Endothelial cell of umbilical vein (primary cell): ENCODE data around the gene FAM83D. TPM values are rescaled to one million over a fixed set of nuclear protein-coding genes. Genes with fewer than 3 reads are reported as not detected.

Experiments used
- BruUV-seq: library from RNA; stranded (reverse); fragments of 400-500 nt; replicated peaks from 2 replicates; lab custom pipeline; 2021; lab: Mats Ljungman, UMichigan
- CTCF ChIA-PET: fragments of 300-600, 350-600 bp; sonication (Branson Sonifier 250); formaldehyde crosslinking; loops from one replicate; lab custom pipeline; 2021; ENCODE audit warnings: antibody characterized with exemption, inconsistent platforms; lab: Charles Lee
- POLR2A ChIA-PET: fragments of 300-600, 350-600 bp; sonication (Branson Sonifier 250); formaldehyde crosslinking; loops from one replicate; lab custom pipeline; 2021; ENCODE audit warnings: antibody characterized with exemption, inconsistent platforms; lab: Charles Lee
- DNase-seq: peaks from one replicate; pipeline ENCODE4 v3.0.0-alpha.2; 2011; ENCODE audit warnings: low read depth, low spot score
- FAIRE-seq: peaks from 2 replicates; lab custom pipeline; 2011; peaks lifted over from hg19 to GRCh38; lab: Jason Lieb, UNC
- H2AFZ ChIP-seq: 2 replicates; pipeline ENCODE4 v1.6.0; 2012; ENCODE audit warnings: low read depth, low read length, control low read depth, inconsistent platforms
- H3K27ac ChIP-seq: 2 replicates; pipeline ENCODE4 v1.5.1; 2011; ENCODE audit warnings: low read depth, mild to moderate bottlenecking, control low read depth, low read length, moderate library complexity; ENCODE audit not compliant: insufficient read depth
- H3K27me3 ChIP-seq, 2 experiments: 2 replicates each; pipeline versions ENCODE4 v1.6.0 to v1.6.1; 2011; ENCODE audit warnings: low read length in 2 of 2, mixed read lengths in 1 of 2; ENCODE audit not compliant: control insufficient read depth in 2 of 2, insufficient read depth in 2 of 2
- H3K36me3 ChIP-seq, 2 experiments: 2 replicates in 1 of 2; 3 replicates in 1 of 2; pipeline ENCODE4 v1.5.1; 2011; ENCODE audit warnings: low read length in 2 of 2, mild to moderate bottlenecking in 1 of 2, moderate library complexity in 1 of 2; ENCODE audit not compliant: control insufficient read depth in 2 of 2, insufficient read depth in 2 of 2; ENCODE audit errors: extremely low read depth in 1 of 2
- H3K4me1 ChIP-seq: 3 replicates; pipeline ENCODE4 v1.5.1; 2011; ENCODE audit warnings: mild to moderate bottlenecking, low read length; ENCODE audit not compliant: control insufficient read depth, insufficient read depth; ENCODE audit errors: extremely low read depth
- H3K4me2 ChIP-seq: 2 replicates; pipeline ENCODE4 v1.6.1; 2011; ENCODE audit warnings: low read length, control low read depth, mixed read lengths; ENCODE audit not compliant: insufficient read depth
- H3K4me3 ChIP-seq, 3 experiments: fragments of 200-600 bp in 1 of 3; sonication (generic), shearing (Covaris generic) in 1 of 3; replicated peaks in 1 of 3; 2 replicates each; pipeline ENCODE4 v1.5.1; 2011 to 2016; ENCODE audit warnings: control low read depth in 3 of 3, low read length in 3 of 3, mild to moderate bottlenecking in 2 of 3, inconsistent platforms in 1 of 3, low read depth in 1 of 3, moderate library complexity in 1 of 3; ENCODE audit not compliant: insufficient read depth in 1 of 3
- H3K79me2 ChIP-seq: 2 replicates; pipeline ENCODE4 v1.6.0; 2012; ENCODE audit warnings: low read length, inconsistent platforms; ENCODE audit not compliant: control insufficient read depth, insufficient read depth
- H3K9ac ChIP-seq: replicated peaks from 2 replicates; pipeline ENCODE3; 2011; ENCODE audit warnings: low read length, control low read depth; ENCODE audit not compliant: insufficient read depth; ENCODE audit errors: extremely low read depth
- H3K9me1 ChIP-seq: replicated peaks from 3 replicates; pipeline ENCODE4 v1.6.0; 2011; ENCODE audit warnings: mild to moderate bottlenecking, low read length; ENCODE audit not compliant: control insufficient read depth, insufficient read depth; ENCODE audit errors: extremely low read depth
- H3K9me3 ChIP-seq: replicated peaks from 2 replicates; pipeline ENCODE4 v1.5.1; 2012; ENCODE audit warnings: low read length, inconsistent platforms; ENCODE audit not compliant: control insufficient read depth, insufficient read depth
- H4K20me1 ChIP-seq: replicated peaks from 2 replicates; pipeline ENCODE3; 2011; ENCODE audit warnings: mild to moderate bottlenecking, low read length; ENCODE audit not compliant: control insufficient read depth, insufficient read depth; ENCODE audit errors: extremely low read depth
- CTCF ChIP-seq, 2 donors: IDR thresholded peaks; 1 replicate in 1 of 2; 2 replicates in 1 of 2; pipeline ENCODE4 v1.5.1; 2011; ENCODE audit warnings: low read length in 2 of 2, mild to moderate bottlenecking in 2 of 2, moderate library complexity in 2 of 2, control low read depth in 1 of 2, inconsistent platforms in 1 of 2, low read depth in 1 of 2; ENCODE audit not compliant: insufficient read depth in 1 of 2; ENCODE audit errors: extremely low read depth in 1 of 2
- EZH2 ChIP-seq: IDR thresholded peaks from 2 replicates; pipeline ENCODE4 v1.6.1; 2012; ENCODE audit warnings: borderline replicate concordance, low read depth, mild to moderate bottlenecking, moderate library complexity, low read length, inconsistent platforms; ENCODE audit not compliant: severe bottlenecking
- GATA2 ChIP-seq: IDR thresholded peaks from 2 replicates; pipeline ENCODE4 v1.7.0; 2011; ENCODE audit warnings: low read depth, mild to moderate bottlenecking, moderate library complexity, mixed read lengths, low read length; ENCODE audit not compliant: insufficient read length, insufficient read depth
- JUN ChIP-seq: IDR thresholded peaks from 2 replicates; pipeline ENCODE4 v1.6.1; 2011; ENCODE audit warnings: borderline replicate concordance, low read depth; ENCODE audit not compliant: insufficient read length, insufficient read depth
- MAX ChIP-seq: IDR thresholded peaks from 2 replicates; pipeline ENCODE4 v1.6.1; 2011; ENCODE audit not compliant: insufficient read depth, insufficient read length
- POLR2A ChIP-seq: IDR thresholded peaks from 2 replicates; pipeline ENCODE4 v1.6.1; 2012; ENCODE audit warnings: low read depth, mild to moderate bottlenecking, control low read depth, low read length
- POLR2AphosphoS5 ChIP-seq: IDR thresholded peaks from 2 replicates; pipeline ENCODE4 v1.6.1; 2012; ENCODE audit warnings: low read depth, mild to moderate bottlenecking, control low read depth, low read length, moderate library complexity; ENCODE audit not compliant: insufficient read depth
- dilution Hi-C: fragments of 300-500 bp; cut with MboI; formaldehyde crosslinking; loops from one replicate; pipeline ENCODE4 v1.15.0; 2019; ENCODE audit warnings: low sequenced_read_pairs; ENCODE audit not compliant: extremely low pct_ligation_motif_present
- intact Hi-C: fragments of 100-400 bp; cut with micrococcal nuclease; formaldehyde crosslinking; loops from one replicate; pipeline ENCODE4 v1.10.0; 2022
- polyA plus RNA-seq, 4 experiments: library from polyadenylated mRNA; depleted of rRNA in 3 of 4; stranded (reverse) in 3 of 4; unstranded in 1 of 4; fragments of >200 nt; gene quantifications; 2 replicates each; pipeline versions ENCODE4 v1.2.1 to v1.2.3, GENCODE V29; 2011 to 2012; ENCODE audit warnings: missing spikeins in 1 of 4
- total RNA-seq: library from RNA; stranded (reverse); gene quantifications from 2 replicates; pipeline ENCODE4 v1.2.3, GENCODE V29; 2021

FAM83D gene
- total and polyA plus RNA-seq, 2 donors (not counting 3 experiments of a cell fraction or from before 2014, with no cell fraction given): 41.0 to 46.0 TPM

DNA sequence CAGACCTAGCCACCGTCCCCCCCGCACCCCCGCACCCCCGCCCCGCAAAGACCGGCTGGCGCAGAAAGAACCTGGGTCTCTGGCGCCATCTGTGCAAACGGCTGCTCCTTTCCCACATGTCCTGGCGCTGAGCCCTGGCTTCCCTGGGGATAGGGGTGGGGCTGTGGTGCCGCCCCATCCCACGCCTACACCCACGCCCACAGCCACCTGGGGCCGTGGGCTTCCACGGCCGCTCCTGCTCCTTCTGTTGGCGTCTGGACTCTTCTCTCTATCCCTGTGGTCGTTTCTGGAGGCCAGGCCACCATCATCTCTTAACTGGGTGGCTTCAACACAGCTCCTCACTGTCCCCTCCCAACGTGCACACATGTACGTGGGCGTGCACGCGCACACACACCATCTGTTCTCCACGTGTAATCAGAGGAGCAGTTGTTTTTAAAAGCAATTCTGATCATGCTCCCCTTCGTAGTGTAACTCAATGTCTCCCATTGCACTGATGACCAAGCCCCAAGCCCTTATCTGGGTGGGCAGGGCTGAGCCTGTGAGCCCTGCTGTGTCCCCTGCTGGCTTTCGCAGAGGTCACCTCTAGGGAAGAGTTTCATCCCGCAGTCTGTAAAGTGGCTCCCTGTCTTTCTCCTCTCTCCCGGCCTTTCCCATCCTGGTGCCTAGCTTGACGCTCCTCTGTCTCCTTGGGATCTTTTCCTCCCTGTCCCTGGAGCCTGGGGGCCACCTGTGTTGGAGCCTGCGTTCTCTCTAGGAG lies 31.9 kb upstream of the FAM83D start:
- intact Hi-C loops (loop anchor here (1.0 kb wide), 1 partner anchor 88 kb away; no protein-coding TSS in a partner anchor), dilution Hi-C loops (no loop called here)
- H3K36me3 ChIP-seq: peaks cover 0 to 25% of the 10 kb centered on the region in 2 experiments
- no peaks in the 10 kb centered on the region for H3K27me3 ChIP-seq
- H3K9ac ChIP-seq: no peak overlapping the region
- no peak overlapping the region for H3K27ac ChIP-seq
- BruUV-seq: no TSS peak
- H2AFZ ChIP-seq: no peak overlapping the region
- TF ChIP-seq MAX (no peak), POLR2A (no peak), GATA2 (no peak), JUN (no peak), POLR2AphosphoS5 (no peak), CTCF (IDR thresholded peaks at IDR 0.05; ENCODE audit: extremely low read depth in 1 of 2, insufficient read depth in 1 of 2, low read depth in 1 of 2, low read length in 2 of 2) (no peak), EZH2 (no peak)
- no peaks in the 10 kb centered on the region for H4K20me1 ChIP-seq
- POLR2A ChIA-PET: no interaction called here
- no peak overlapping the region for H3K4me3 ChIP-seq
- no peaks in the 10 kb centered on the region for H3K9me1 ChIP-seq
- H3K79me2 ChIP-seq: no peaks in the 10 kb centered on the region
- H3K9me3 ChIP-seq: no peaks in the 10 kb centered on the region
- CTCF ChIA-PET: interaction anchor here (0.9 to 2.1 kb wide), 5 partner anchors 19 to 245 kb away, joined by 3 to 7 read pairs (median 6); no protein-coding TSS in a partner anchor
- H3K4me2 ChIP-seq: no peak overlapping the region
- H3K4me1 ChIP-seq: peaks cover 5% of the 10 kb centered on the region
- DNase-seq (no peak), FAIRE-seq (no peak)
